A673 (cell line): ENCODE results near the gene RALGPS1.

Source experiments
- CTCF ChIP-seq: fragments of 300-800, 200-600 bp; sonication (generic); conservative IDR thresholded peaks from 2 replicates; pipeline ENCODE4 v1.5.1; 2017; ENCODE audit warnings: low read depth, mild to moderate bottlenecking, antibody characterized with exemption, low read length, moderate library complexity, mixed read lengths
- EZH2 ChIP-seq: fragments of 200-600 bp; sonication (generic); IDR thresholded peaks from 2 replicates; pipeline ENCODE4 v1.6.1; 2017; ENCODE audit warnings: borderline replicate concordance, low read depth, mild to moderate bottlenecking, mixed read lengths, antibody characterized with exemption, low read length; ENCODE audit not compliant: poor library complexity, severe bottlenecking

- TF ChIP-seq CTCF (no peak), EZH2 (no peak)
Observed at GRCh38 chr9:126953041-126953809, 38.6 kb downstream of the RALGPS1 start.
